Activated B cell treated with CpG ODN at 0.5 μM for 24 hours (primary cell): ENCODE results near the gene TRAF3. TPM values are rescaled to one million over a fixed set of nuclear protein-coding genes. Genes with fewer than 3 reads are reported as not detected.

Source experiments
- ATAC-seq: fragments of 200-7000 bp; cut with Tn5 transposase; one replicate; pipeline ENCODE4 v1.10.0; 2021; ENCODE audit warnings: low read depth, mild to moderate bottlenecking, moderate library complexity
- CTCF ChIA-PET: fragments of 350-600 bp; sonication (Branson Sonifier 250); formaldehyde crosslinking; loops from one replicate; lab custom pipeline; 2021; ENCODE audit warnings: antibody characterized with exemption; lab: Charles Lee
- POLR2A ChIA-PET: fragments of 350-600 bp; sonication (Branson Sonifier 250); formaldehyde crosslinking; loops from one replicate; lab custom pipeline; 2021; ENCODE audit warnings: antibody characterized with exemption; lab: Charles Lee
- DNase-seq: peaks from one replicate; pipeline ENCODE4 v3.0.0; 2022
- H3K27ac Mint-ChIP-seq: one replicate; pipeline ENCODE4 v1.8.0; 2020; ENCODE audit warnings: mixed read lengths
- H3K27me3 Mint-ChIP-seq: one replicate; pipeline ENCODE4 v1.8.0; 2021; ENCODE audit warnings: mixed read lengths
- H3K36me3 Mint-ChIP-seq: one replicate; pipeline ENCODE4 v1.8.0; 2021; ENCODE audit warnings: low read depth, mixed read lengths
- H3K4me1 Mint-ChIP-seq: one replicate; pipeline ENCODE4 v1.8.0; 2021; ENCODE audit warnings: mixed read lengths
- H3K4me3 Mint-ChIP-seq: one replicate; pipeline ENCODE4 v1.8.0; 2020; ENCODE audit warnings: mild to moderate bottlenecking, mixed read lengths
- H3K9me3 Mint-ChIP-seq: one replicate; pipeline ENCODE4 v1.8.0; 2020; ENCODE audit warnings: mixed read lengths
- intact Hi-C: fragments of 100-400 bp; cut with micrococcal nuclease; formaldehyde crosslinking; loops from one replicate; pipeline ENCODE4 v1.15.1; 2024
- total RNA-seq: library from RNA; stranded (reverse); gene quantifications from 2 replicates; pipeline ENCODE4 v1.2.3, GENCODE V29; 2022
- TF ChIP-seq, protein P1 (sequence below): fragments of 200-600 bp; IDR thresholded peaks from one replicate; pipeline ENCODE4 v1.8.0; 2022; ENCODE audit warnings: antibody characterized with exemption, mild to moderate bottlenecking

Gene TRAF3
- total RNA-seq, 1 donor from 2014 or later: 120 TPM

DNA sequence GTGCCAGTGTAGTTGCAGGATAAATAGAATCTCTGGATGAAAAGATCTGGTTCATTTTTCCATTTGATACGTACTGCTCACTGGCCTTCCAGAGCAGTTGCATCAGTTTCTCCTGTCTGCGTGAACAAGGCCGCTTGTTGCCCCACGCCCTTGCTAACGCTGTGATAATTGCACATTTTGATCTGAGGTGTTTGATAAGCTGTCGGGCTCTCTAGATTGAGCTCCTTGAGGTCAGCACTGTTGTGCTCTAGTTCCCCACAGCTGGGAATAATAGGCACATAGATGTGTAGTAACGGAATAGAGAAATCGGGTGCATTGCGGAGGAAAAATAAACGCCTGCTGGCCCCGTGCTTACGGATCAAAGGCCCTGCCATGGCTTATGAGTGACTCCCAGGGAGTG lies 42.8 kb upstream of the TRAF3 start:
- ChIA-PET CTCF (no interaction called here), POLR2A (interaction anchor here (0.7 kb wide), 2 partner anchors 39 to 450 kb away, joined by 3 to 4 read pairs; no protein-coding TSS in a partner anchor)
- peak overlapping the region; percentile 37 for H3K27ac Mint-ChIP-seq
- no peaks in the 10 kb centered on the region for H3K27me3 Mint-ChIP-seq
- H3K36me3 Mint-ChIP-seq: peaks cover 29% of the 10 kb centered on the region
- no peak for DNase-seq
- intact Hi-C loops: no loop called here
- no peaks in the 10 kb centered on the region for H3K9me3 Mint-ChIP-seq
- no peaks in the 10 kb centered on the region for H3K4me1 Mint-ChIP-seq
- no peak overlapping the region for H3K4me3 Mint-ChIP-seq
- no peak for ATAC-seq
- TF ChIP-seq, protein P1, sequence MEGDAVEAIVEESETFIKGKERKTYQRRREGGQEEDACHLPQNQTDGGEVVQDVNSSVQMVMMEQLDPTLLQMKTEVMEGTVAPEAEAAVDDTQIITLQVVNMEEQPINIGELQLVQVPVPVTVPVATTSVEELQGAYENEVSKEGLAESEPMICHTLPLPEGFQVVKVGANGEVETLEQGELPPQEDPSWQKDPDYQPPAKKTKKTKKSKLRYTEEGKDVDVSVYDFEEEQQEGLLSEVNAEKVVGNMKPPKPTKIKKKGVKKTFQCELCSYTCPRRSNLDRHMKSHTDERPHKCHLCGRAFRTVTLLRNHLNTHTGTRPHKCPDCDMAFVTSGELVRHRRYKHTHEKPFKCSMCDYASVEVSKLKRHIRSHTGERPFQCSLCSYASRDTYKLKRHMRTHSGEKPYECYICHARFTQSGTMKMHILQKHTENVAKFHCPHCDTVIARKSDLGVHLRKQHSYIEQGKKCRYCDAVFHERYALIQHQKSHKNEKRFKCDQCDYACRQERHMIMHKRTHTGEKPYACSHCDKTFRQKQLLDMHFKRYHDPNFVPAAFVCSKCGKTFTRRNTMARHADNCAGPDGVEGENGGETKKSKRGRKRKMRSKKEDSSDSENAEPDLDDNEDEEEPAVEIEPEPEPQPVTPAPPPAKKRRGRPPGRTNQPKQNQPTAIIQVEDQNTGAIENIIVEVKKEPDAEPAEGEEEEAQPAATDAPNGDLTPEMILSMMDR: no peak

DNA sequence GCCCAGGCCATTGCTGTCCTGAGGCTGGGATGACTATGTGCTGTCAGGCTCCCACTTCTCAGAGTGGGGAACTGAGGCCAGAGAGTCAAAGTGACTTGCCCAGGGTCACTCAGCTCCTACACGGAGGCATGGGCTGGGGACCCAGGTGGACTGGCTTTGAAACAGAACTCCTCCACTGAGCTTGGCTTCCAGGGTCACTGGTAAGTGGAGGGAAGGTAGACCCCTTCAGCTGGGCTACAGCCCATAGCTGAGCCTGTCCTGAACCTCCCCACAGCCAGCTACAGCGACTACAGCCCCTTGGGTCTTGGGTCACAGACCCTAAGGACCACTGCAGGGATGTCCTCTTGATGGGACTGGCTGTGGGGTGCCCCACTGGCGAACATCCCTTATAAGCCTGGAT lies 40.3 kb upstream of the TRAF3 start:
- Mint-ChIP-seq H3K9me3 (no peaks in the 10 kb centered on the region), H3K27ac (no peak overlapping the region), H3K4me1 (no peaks in the 10 kb centered on the region), H3K27me3 (no peaks in the 10 kb centered on the region), H3K4me3 (no peak overlapping the region), H3K36me3 (peaks cover 17% of the 10 kb centered on the region)
- intact Hi-C loops: loop anchor here (5.0 kb wide), 1 partner anchor 35 kb away; no protein-coding TSS in a partner anchor
- TF ChIP-seq, protein P1: no peak
- ChIA-PET POLR2A (no interaction called here), CTCF (no interaction called here)
- ATAC-seq (no peak), DNase-seq (no peak)

DNA sequence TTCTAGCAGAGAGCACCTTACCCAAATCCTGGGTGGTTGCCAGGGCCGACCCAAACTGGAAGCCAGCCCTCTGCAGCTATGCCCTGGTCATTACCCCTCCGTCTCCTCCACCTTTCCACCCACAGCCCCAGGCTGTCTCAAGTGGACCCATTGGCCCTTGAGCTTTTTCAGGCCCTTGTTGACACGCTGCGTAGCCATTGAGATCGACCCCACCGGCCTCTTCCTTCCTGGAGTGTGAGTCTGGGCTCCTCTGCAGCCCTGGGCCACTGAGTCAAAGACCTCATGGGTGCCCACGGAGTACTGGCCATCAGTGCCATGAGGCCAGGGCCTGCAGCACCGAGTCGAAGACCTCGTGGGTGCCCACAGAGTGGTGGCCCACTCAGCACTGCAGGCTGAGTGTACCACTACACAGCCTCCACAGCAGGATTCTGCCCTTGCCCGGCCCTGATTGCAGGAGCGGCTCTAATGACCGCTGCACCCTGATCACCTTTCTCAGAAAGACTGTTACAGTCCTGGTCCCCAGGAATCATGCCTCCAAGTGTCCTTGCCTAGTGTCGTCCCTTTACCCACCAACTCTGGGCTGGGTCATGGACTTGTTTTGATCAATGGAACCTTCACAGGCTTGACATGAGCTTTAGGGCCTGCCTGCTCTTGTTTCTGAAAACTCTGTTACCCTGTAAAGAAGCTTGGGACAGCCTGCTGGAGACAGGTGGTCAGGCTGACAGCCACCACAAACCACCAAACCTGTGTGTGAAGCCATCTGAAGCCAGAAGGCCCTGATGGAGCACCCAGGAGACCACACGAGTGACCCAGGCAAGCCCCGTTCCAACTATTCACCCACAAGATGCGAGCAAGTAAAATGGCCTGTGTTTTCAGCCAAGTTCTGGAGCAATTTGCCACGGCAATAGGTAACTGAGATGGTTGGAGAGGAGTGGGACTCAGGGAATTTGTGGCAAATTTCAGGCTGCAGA lies 39.6 kb upstream of the TRAF3 start:
- POLR2A ChIA-PET: no interaction called here
- TF ChIP-seq, protein P1: no peak
- DNase-seq (no peak), ATAC-seq (no peak)
- Mint-ChIP-seq H3K9me3 (peaks cover under 1% of the 10 kb centered on the region), H3K27ac (no peak overlapping the region), H3K27me3 (no peaks in the 10 kb centered on the region), H3K4me1 (no peaks in the 10 kb centered on the region), H3K36me3 (peaks cover 15% of the 10 kb centered on the region), H3K4me3 (no peak overlapping the region)
- CTCF ChIA-PET: no interaction called here
- intact Hi-C loops: loop anchor here (5.0 kb wide), 1 partner anchor 35 kb away; no protein-coding TSS in a partner anchor

DNA sequence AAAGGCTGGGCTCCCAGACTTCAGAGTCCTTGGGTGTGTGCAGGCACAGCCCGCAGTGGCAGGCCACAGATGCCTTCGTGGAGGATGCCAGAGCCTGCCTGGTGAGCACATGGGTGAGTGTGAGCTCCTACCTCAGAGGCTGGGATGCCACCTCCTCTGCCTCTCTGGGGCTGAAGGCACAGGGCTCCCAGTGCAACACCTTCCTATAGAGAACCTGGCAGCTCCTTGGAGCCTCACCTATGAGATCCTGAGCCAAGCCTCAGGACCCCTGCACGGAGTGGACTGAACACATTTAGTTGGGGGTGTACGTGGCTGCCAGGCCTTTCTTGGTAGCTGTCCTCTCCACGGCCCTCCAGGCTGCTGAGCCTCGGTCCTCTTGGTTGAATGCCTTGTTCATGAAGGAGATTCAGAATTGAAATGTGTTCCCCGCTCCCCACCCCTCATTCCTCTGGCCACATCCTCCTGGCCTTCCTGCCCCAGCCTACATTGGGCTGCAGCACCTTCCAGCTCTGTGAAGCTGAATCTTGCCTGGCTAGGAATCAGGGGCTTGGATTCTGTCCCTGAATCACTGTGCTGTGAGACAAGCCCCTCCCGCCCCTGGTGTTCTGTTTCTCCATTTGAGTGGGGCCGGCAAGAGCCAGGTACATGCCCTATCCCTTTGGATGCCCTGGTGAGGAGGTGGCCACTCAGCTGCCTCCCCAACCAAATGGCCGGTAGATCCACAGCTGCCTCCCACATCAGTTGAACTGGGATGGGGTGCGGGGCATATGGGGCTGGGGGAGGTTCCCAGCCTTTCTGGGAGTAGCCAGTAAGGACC lies 38.7 kb upstream of the TRAF3 start:
- intact Hi-C loops: loop anchor here (5.0 kb wide), 1 partner anchor 34 kb away; no protein-coding TSS in a partner anchor

More for the DNA sequence above, 38.7 kb upstream of the TRAF3 start:
- H3K9me3 Mint-ChIP-seq: peaks cover 2% of the 10 kb centered on the region
- ChIA-PET CTCF (no interaction called here), POLR2A (no interaction called here)
- DNase-seq: no peak
- TF ChIP-seq, protein P1: no peak
- no peaks in the 10 kb centered on the region for H3K4me1 Mint-ChIP-seq
- ATAC-seq: no peak
- H3K27me3 Mint-ChIP-seq: no peaks in the 10 kb centered on the region
- no peak overlapping the region for H3K4me3 Mint-ChIP-seq
- H3K36me3 Mint-ChIP-seq: peaks cover 10% of the 10 kb centered on the region
- no peak overlapping the region for H3K27ac Mint-ChIP-seq
